CD4-positive, alpha-beta T cell treated with Interleukin-6 at 100 ng/mL for 8 hours (primary cell): ENCODE results near the gene LRRC70.

Source experiments
- DNase-seq: peaks from one replicate; pipeline ENCODE4 v3.0.0-alpha.2; 2020; ENCODE audit warnings: mixed read lengths, low spot score

The LRRC70 gene

DNA sequence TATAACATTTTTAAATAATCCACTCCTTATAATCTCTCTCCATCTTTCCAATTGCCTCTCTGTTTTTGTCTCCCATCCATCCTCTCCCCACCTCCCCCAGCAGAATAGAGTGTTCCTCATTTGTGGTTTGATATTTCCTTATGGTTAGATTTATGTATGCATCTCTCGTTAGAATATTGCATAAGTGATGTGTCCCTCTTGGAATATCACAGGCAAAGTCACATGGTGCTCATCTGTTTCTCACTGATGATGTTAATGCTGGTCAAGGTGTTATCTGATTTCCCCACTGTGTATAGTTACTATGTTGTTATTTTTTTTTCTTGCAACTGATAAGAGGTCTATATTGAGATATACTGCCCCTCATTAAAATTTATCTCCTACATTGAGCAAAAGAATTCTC lies 3.1 kb upstream of the LRRC70 start:
- no peak for DNase-seq

DNA sequence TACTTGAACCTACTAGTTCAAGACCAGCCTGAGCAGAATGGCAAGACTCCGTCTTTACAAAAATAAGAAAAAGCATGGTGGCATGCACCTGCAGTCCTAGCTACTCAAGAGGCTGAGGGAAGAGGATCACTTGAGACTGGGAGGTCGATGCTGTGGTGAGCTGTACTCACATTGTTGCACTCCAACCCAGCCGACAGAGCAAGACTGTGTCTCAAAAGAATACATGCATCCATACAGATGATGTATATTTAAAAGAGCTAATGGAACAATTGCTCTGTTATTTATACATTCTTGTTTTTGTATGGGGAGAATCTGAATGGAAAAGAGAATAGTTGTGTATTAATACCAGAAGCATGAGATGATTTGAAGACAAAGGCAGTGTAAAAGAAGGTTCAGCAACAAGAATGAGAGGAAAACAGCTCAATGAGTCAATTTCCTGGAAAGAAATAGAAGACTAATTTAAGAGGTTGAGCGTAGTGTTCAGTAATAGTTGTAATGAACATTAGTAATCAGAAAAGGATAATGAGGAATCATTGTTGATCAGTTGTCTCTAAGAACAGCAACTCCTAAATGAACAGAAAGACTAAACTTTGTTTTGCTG lies 1.9 kb upstream of the LRRC70 start:
- no peak for DNase-seq

DNA sequence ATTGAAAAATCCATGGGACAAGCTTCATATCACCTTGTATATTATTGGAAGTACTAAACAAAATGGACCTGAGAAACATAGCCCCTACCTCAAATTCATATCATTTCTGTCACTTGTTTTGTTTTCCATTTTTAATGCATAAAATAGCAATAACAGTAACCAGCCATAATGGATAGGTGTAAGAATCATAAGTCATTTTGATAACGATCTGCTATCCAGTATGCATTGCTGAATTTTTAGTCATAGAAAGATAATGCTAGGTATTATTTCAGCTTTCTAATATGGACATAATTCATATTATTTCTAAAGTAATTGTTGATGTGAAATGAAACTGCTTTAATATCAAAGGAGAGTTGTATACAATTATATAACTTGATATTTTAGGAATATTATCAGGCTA lies 1.1 kb upstream of the LRRC70 start:
- no peak for DNase-seq

DNA sequence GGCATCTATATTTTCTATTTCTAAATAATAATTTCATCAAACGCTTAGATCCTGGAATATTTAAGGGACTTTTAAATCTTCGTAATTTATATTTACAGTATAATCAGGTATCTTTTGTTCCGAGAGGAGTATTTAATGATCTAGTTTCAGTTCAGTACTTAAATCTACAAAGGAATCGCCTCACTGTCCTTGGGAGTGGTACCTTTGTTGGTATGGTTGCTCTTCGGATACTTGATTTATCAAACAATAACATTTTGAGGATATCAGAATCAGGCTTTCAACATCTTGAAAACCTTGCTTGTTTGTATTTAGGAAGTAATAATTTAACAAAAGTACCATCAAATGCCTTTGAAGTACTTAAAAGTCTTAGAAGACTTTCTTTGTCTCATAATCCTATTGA lies 1.1 kb downstream of the LRRC70 start:
- no peak for DNase-seq

DNA sequence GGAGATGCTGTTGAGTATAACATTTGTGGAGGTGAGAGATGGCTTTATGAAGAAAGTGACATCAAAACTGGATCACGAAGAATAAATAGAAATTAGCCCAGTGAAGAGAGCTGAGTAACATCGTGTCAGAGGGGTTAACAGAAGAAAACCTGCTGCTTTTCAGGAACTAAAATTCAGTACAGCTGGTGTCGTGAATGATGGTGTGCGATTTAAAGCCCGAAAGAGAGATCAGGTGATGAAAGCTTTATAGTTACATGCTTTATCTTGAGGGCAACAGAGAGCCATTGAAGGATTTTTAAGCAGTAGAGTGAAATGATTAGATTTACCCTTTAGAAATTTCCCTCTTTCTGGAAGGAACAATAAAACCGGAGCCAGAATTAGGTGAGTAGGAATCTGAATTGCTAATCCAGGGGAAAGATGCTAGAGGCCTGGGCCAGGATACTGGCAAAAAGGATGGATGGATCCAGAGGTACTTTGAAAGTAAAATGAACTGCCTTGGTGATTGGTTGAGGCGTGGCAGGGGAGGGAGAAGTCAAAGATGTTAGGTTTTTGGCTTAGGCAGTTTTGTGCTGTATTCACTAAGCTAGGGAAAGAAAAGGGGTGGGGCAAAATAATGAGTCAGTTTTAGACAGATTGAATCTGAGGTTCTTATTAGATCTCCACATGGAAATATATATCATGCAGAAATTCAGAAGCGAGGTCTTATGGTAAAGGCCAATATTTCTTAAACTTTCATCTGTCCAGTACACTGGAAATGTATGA lies 3.4 kb downstream of the LRRC70 start:
- no peak for DNase-seq

DNA sequence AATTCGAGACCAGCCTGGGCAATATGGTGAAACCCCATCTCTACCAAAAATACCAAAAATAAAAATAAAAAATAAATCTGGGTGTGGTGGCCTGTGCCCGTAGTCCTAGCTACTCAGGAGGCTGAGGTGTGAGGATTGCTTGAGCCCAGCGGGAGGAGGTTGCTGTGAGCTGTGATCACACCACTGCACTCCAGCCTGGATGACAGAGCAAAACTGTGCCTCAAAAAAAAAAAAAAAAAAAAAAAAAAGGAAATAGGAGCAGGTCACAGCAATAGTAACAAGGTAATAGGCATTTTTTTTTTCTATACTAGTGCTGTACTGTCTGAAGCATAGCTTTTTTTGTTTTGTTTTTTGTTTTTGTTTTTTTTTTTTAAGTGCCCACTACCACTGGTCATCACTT lies 5.8 kb downstream of the LRRC70 start:
- DNase-seq: no peak

- DNase-seq: no peak
Observed at GRCh38 chr5:62585306-62585705, 6.7 kb downstream of the LRRC70 start.

GRCh38 chr5:62585751-62586150 lies 7.1 kb downstream of the LRRC70 start:
- DNase-seq: no peak

DNA sequence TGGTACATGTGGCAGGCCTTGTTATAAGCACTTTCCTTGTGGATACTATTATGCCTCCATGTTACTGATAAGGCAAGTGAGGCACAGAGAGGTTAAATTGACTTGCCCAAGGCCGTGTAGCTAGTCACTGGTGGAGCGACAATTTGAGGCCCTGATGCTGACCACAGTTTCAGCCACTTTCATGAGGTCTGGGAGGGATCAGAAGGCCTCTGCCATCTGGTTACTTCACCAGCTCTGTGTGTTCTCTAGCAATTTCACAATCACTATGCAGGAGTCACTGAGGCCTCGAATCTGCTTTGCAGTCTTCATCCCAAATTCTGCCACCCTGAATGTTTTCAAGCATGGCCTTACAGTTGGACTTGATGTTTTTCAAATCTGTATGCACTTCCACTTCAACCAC lies 9.1 kb downstream of the LRRC70 start:
- DNase-seq: no peak

GRCh38 chr5:62588668-62589067 lies 10.0 kb downstream of the LRRC70 start:
- DNase-seq: no peak

DNA sequence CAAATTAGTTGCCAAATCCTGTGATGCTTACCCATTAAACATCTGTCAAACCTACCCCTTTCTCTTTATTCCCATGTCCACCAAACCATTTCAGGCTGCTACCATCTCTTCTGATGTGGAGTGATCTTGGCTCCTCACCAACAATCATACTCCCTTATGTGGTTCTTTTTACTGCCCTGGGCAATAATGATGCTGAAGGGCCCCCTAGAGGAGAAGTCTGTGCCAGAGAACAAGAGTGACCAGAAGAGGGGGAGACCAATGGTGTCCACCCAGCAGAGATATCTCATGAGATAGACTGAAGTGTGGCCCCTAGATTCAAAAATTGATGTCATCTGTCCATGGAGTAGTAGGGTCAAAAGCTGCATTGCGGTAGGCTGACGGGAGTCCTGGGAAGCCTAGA lies 10.9 kb downstream of the LRRC70 start:
- DNase-seq: no peak

DNA sequence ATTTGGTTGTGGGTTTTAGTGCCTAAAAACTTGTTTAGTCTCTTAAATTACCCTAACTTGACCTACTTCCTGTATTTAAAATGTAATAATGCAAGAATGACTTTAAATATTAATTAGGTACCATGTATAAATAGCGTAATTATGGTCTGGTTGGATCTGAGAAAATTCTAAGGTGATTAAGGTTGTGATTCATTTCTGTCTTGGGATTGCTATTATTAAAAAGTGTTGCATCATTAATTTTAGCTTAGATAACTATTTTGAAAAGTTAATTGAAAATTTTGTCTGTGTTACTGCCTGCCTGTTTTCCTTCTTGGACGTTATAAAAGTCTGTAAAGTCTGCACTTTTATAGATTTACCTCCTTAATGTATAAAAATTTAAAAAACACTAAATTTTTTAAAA lies 11.8 kb downstream of the LRRC70 start:
- DNase-seq: no peak

DNA sequence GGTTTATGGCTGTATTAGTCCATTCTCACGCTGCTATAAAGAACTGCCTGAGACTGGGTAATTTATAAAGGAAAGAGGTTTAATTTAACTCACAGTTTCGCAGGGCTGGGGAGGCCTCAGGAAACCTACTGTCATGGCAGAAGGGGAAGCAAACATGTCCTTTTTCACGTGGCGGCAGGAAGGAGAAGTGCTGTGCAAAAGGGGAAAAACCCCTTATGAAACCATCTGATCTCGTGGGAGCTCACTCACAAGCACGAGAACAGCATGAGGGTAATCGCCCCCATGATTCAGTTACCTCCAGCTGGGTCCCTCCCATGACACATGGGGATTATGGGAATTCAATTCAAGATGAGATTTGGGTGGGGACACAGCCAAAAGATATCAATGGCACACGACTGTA lies 13.9 kb downstream of the LRRC70 start:
- no peak for DNase-seq

- DNase-seq: no peak
Observed at GRCh38 chr5:62593331-62593730, 14.7 kb downstream of the LRRC70 start.

DNA sequence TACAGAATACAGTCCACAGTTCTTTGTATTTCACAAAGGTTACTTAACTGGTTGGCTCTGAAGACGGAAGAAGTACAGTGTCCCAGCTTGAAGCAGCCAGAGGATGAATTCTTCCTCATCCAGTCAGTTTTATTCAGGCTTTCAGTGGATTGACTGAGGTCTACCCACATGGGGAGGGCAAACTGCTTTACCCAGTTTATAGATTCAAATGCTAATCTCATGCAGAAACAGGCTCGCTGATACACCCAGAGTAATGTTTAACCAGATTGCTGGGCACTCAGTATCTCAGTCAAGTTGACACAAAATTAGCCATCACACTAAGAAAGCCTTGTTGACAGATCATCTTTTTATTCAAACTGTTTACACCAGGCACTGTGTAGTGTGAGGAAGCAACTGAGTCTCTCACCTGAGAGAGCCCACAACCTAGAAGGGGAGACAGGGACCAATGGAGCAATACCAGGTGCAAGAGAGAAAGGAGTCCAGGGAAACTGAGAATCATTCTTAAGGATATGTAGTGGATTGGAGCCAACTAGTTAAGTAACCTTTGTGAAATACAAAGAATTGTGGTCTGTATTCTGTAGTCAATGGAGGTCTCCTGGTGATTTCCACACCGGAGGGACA lies 15.9 kb downstream of the LRRC70 start:
- DNase-seq: no peak

- no peak for DNase-seq
Observed at GRCh38 chr5:62596096-62596495, 17.5 kb downstream of the LRRC70 start.

DNA sequence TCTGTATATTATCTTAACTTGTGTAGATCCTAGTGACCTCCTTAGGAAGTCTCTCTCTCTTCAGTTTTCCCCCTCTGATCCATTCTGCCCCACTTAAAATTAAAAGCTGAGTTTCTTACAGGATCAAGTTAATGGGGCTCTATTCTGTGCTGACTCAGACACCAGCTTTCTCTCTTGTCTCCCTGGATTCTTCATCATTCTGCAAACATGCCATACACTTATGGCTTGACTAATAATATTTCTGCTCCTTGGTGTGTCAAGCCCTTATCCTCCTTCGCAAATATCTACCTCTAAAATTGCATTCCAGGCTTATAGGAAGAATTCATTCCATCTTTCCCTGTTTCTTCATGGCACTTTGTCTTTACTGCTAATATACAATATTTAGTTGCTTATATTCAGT lies 18.1 kb downstream of the LRRC70 start:
- DNase-seq: no peak

DNA sequence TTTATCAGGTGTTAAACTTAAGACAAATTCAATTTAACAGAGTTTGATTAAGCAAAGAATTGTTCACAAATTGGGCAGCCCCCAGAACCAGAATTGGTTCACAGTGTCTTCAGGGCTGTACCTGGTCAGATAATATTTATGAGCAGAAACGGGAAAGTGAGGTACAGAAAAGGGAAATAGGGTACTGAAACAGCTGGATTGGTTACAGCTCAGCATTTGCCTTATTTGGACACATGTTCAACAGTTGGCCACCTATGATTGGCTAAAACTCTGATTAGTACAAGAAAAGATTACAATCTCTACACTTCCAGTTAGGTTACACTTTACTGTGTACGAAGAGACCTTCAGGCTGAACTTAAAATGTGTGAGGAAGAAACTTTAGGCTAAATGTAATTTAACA lies 18.7 kb downstream of the LRRC70 start:
- no peak for DNase-seq

DNA sequence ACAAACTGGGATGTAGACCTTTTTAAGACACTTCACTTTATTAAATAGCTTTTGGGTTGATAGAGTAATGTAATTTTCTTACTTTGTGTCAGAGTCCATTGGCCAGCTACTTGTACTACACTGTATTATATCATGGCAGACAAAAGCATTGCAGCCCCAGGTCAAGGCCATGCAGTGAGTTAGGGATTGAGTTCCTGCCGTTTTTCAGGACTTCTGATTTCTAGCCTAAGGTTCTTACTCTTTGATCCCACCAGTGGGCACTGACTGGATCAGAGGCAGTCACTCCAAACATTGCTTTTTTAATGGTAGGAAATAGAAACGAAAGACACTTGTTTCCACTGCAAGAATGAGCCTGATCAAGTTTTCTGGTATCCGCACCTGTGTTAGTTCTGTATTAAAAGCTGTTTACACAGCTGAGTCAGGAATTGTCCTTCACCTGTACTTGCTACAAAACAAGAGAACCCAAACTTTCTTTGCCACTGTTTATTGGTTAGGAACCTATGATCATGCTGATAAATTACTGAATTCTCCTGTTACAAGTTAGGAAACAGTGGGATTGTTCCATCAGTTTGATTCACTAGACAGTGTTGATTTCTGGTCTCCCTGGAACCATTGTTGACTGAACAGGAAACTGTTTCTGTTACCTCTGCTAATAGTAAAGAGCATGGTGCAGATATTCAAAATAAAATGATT lies 22.1 kb downstream of the LRRC70 start:
- DNase-seq: no peak

DNA sequence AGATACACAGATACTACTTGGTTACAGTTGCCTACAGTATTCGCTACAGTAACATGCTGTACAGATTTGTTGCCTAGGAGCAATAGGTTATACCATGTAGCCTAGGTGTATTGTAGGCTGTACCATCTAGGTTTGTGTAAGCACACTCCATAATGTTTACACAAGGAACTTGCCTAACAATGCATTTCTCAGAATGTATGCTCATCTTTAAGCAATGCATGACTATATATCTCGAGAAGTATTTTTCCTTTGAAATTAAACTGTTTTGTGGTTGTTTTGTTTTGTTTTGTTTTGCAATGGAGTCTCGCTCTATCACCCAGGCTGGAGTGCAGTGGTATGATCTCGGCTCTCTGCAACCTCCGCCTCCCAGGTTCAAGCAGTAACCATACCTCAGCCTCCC lies 25.3 kb downstream of the LRRC70 start:
- DNase-seq: no peak

- no peak for DNase-seq
Observed at GRCh38 chr5:62605638-62606037, 27.0 kb downstream of the LRRC70 start.

- no peak for DNase-seq
Observed at GRCh38 chr5:62606878-62607277, 28.3 kb downstream of the LRRC70 start.

DNA sequence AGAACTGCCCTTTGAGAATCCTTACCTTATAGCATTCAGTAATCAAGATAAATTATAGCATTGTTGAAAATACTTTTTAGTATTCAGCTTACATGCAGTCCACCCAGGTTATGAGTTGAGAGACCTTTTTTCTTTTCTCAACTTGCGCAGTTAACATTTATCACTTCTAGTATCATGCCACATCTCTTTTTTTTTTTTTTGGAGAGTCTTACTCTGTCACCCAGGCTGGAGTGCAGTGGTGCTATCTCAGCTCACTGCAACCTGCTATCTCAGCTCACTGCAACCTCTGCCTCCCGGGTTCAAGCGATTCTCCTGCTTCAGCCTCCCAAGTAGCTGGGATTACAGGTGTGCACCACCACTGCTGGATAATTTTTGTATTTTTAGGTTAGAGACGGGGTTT lies 29.0 kb downstream of the LRRC70 start:
- no peak for DNase-seq
